Hematopoietic multipotent progenitor cell treated with erythropoietin and hydrocortisone succinate and interleukin-3 and kit ligand, for 8 days (in vitro differentiated cells): ENCODE measurements around the gene ENKUR.

ENCODE experiments used
- DNase-seq: peaks from one replicate; pipeline ENCODE4 v3.0.0-alpha.2; 2015

ENKUR gene

GRCh38 chr10:25015828-25016375 lies at the start of gene ENKUR:
Gene ENKUR (minus strand): TSS chr10:25016158. CDS start chr10:25015936, 222 bp downstream.
- peak; percentile 93 for DNase-seq

- no peak for DNase-seq
These were observed 48.4 kb upstream of the ENKUR start for GRCh38 chr10:25064401-25064800.

GRCh38 chr10:25063644-25064043 lies 47.7 kb upstream of the ENKUR start:
- DNase-seq: no peak

- no peak for DNase-seq
These were observed 47.2 kb upstream of the ENKUR start for GRCh38 chr10:25063157-25063556.

GRCh38 chr10:25061711-25062449 lies 45.9 kb upstream of the ENKUR start:
- DNase-seq: no peak

- no peak for DNase-seq
These were observed 45.2 kb upstream of the ENKUR start for GRCh38 chr10:25061125-25061524.

GRCh38 chr10:25059990-25060389 lies 44.0 kb upstream of the ENKUR start:
- no peak for DNase-seq

GRCh38 chr10:25057886-25058285 lies 41.9 kb upstream of the ENKUR start:
- DNase-seq: no peak

- DNase-seq: no peak
These were observed 40.8 kb upstream of the ENKUR start for GRCh38 chr10:25056726-25057125.

- no peak for DNase-seq
These were observed 36.1 kb upstream of the ENKUR start for GRCh38 chr10:25052012-25052411.

- no peak for DNase-seq
These were observed 34.4 kb upstream of the ENKUR start for GRCh38 chr10:25050402-25050801.

GRCh38 chr10:25049966-25050365 lies 34.0 kb upstream of the ENKUR start:
- DNase-seq: no peak

- no peak for DNase-seq
These were observed 32.5 kb upstream of the ENKUR start for GRCh38 chr10:25048450-25048849.

GRCh38 chr10:25047591-25048301 lies 31.8 kb upstream of the ENKUR start:
- DNase-seq: peak; percentile 32

- no peak for DNase-seq
These were observed 31.1 kb upstream of the ENKUR start for GRCh38 chr10:25047088-25047487.

GRCh38 chr10:25046641-25047040 lies 30.7 kb upstream of the ENKUR start:
- DNase-seq: no peak

- no peak for DNase-seq
These were observed 23.6 kb upstream of the ENKUR start for GRCh38 chr10:25039531-25039930.

- no peak for DNase-seq
These were observed 22.4 kb upstream of the ENKUR start for GRCh38 chr10:25038325-25038724.

GRCh38 chr10:25036381-25036780 lies 20.4 kb upstream of the ENKUR start:
- DNase-seq: no peak

- DNase-seq: no peak
These were observed 13.6 kb upstream of the ENKUR start for GRCh38 chr10:25029519-25029918.

- no peak for DNase-seq
These were observed 12.8 kb upstream of the ENKUR start for GRCh38 chr10:25028711-25029110.

- DNase-seq: peak; percentile 29
These were observed 10.5 kb upstream of the ENKUR start for GRCh38 chr10:25026463-25026862.

- DNase-seq: no peak
These were observed 8.6 kb upstream of the ENKUR start for GRCh38 chr10:25024528-25024927.

GRCh38 chr10:25023278-25023677 lies 7.3 kb upstream of the ENKUR start:
- no peak for DNase-seq
